GM18507 (cell line): ENCODE data around the gene COG8.
A peak's percentile ranks its signal among the peaks of the same experiment; 100 is the strongest.

Experiments
- DNase-seq: peaks from one replicate; pipeline ENCODE4 v3.0.0; 2011; ENCODE audit warnings: low read depth; ENCODE audit not compliant: insufficient read length; ENCODE audit errors: extremely low spot score
- FAIRE-seq: peaks from 2 replicates; lab custom pipeline; 2011; peaks lifted over from hg19 to GRCh38; lab: Jason Lieb, UNC

Gene COG8

DNA sequence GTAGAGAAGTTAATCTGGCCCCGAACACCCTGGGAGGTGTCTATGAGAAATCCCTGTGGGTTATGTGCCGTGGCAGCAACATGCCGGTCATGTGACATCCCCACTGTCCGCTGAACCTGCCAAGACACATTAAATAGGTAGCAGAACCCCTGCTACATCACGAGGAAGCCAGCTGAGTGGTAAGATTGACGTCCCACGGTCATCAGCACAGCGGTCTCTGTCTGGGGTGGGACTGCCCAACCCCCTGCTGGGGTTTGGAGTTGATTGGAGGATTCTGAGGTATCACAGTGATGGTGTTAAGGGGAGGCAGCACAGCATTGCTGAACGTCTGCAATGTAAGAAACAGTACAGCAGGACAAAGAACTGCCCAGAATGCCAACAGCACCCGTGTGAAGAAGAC is 10.2 kb upstream of the COG8 start:
- FAIRE-seq (no peak), DNase-seq (no peak)

DNA sequence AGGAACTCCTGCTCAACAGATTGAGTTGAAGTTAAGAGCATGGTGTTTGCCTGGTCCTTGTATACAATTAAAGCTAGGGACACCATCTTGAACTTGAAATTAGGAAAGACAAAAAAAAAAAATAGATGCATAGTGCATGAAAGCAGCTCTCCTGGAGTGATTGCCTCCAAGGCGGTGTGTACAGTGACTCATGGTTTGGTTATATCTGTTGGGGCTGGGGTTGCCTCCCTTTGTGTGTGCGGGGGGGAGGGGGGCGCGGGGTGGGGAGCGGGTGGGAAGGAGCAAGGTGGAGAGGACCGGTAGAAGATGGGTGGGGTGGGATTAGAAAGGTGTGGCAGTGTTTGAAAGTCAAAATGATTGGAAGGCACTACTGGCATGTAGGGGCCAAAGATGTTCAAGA is 8.9 kb upstream of the COG8 start:
- FAIRE-seq (no peak), DNase-seq (no peak)

DNA sequence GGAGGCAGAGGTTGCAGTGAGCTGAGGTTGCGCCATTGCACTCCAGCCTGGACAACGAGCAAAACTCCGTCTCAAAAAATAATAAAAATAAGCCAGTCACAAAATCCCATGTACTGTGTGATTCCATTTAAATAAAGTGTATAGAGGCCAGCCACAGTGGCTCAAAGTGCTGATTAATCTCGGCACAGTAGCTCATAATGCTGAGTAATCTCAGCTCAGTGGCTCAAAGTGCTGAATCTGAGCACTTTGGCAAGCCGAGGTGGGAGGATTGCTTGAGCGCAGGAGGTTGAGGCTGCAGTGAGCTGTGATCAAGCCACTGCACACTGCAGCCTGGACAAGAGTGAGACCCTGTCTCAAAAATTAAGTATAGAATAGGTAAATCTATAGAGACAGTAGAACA is 7.3 kb upstream of the COG8 start:
- DNase-seq = no peak
- no peak for FAIRE-seq

DNA sequence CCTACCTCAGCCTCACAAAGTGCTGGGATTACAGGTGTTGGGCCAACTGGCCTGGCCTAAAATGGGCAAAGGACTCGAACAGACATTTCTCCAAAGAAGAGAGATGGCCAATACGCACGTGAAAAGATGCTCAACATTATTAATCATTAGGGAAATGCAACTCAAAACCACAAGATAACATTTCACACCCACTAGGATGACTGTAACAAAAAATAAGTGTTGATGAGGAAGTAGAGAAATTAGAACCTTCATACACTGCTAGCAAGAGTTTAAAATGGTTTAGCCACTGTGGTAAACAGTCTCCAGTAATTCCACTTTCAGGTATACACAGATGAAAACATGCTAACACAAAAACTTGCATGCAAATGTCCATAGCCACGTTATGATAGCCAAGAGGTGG is 6.6 kb upstream of the COG8 start:
- DNase-seq (no peak), FAIRE-seq (peak; percentile 53)

DNA sequence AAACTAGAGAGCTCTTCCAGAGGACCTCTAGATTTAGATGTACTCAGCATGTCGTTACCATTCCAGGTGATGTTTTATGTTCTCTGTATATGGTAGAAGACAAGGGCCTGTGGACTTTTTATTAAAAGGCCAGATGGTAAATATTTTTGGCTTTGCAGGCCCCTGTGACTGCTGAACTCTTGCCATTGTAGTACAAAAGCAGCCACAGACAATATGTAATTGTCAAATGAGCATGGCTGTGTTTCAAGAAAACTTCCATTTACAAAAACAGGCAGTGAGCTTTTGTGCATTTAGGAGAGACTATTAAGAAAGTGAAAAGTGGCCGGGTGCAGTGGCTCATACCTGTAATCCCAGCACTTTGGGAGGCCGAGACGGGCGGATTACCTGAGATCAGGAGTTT is 4.8 kb upstream of the COG8 start:
- DNase-seq (no peak), FAIRE-seq (no peak)

DNA sequence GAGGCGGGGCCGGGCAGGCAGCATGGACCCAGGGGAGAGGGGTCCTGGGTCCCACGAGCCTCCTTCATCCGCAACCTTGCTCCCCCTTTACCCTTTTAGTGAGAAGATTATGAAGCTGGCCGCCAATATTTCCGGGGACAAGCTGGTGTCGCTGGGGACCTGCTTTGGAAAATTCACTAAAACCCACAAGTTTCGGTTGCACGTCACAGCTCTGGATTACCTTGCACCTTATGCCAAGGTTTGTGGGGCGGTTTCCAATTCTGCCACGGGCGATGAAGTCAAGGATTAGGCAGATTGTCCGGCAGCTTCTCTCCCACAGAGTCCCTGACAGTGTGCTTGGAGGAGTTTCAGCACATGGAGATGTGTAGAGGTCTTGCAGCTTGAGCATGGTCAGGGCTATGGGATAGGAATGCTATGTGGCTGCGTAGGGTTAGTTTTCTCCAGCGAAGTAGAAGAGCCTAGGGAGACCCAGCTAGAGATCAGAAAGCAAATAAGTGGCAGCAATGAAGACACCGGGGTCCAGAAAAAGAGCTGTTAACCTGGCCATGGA is 806 bp upstream of the COG8 start:
- FAIRE-seq (no peak), DNase-seq (no peak)

DNA sequence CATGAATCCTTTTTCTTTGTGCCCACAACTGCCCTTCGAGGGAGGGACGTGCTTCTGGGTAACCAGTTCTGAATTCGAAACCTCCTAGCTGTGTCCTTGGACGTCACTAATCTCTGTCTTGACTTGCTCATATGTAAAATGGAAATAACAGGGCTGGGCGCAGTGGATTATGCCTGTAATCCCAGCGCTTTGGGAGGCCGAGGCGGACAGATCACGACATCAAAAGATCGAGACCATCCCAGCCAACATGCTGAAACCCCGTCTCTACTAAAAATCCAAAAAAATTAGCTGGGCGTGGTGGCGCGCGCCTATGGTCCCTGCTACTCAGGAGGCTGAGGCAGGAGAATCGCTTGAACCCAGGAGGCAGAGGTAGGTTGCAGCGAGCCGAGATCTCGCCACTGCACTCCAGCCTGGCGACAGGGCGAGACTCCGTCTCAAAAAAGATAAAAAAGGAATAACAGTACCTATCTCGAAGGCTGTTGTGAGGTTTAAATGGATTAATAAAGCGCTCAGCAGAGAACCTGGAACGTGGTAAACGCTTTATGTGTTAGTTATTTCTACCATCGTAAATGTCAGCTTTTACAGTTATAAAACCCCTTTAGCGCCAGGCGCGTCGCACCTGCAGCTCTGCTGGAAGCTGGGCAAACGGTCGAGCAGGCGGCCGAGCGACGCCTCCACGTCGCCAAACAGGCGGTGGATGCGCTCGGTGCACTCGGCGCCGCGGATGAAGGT is 641 bp downstream of the COG8 start:
- no peak for FAIRE-seq
- no peak for DNase-seq

DNA sequence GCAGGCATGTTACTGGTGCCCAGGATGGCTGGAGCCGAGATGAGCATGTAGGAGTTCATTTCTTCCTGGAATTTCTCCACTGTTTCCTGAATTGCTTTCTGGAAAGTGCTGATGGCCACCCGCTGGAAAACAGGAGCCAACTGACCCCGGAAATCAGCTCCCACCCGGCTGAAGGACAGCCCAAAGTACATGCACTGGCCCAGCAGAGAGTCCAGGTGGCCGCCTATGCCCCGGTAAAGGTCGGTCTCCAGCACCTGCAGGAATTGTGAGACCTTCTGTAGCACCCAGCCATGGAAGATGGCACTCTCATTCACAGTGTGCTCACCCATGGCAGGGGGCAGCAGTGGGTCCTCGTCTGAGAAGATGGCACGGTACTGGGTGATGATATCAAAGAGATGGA is 4.7 kb downstream of the COG8 start:
- no peak for FAIRE-seq
- no peak for DNase-seq

DNA sequence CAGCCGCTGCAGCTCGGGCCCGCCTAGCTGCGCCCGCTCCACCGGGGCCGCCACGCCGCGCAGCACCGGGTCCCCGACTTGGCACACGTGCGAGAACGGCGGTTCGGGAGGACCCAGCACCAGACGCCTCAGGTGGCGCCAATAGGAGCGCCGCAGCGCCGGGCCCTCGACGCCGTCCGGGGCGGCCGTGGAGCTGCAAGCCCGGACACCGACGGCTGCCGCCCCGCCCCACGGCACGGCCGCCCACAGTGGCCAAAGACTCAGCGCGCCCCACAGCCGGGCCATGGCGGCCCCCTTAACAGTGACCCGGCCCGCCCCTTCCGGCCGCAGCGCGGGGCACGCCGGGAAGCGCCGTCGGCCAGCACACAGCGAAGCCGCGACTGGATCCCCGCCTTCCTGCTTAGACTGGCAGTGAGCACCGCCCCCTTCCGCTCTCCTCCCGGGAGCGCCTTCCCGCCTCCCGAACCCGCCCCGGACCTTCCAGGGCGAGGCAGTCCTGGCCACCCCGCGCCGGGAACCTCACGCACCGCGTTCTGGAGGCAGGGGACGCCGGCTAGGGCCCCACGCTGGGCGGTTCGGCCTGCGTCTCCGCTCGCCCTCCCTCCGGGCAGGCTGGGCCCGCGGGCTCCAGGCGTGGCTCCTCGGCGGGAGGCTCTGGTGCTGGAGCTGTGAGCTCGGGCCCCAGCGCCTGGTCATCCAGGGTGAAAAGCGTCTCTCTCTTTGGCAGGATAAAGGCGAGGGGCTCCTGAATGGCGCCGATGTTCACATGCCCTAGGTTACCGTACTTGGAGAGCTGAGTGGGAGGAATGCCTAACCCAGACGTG is 8.9 kb downstream of the COG8 start, which contains the start of gene PDF:
PDF (minus strand) TSS at position 303 of the 824 bp plus-strand sequence; CDS start at position 285, 18 bp downstream.
- peak; percentile 87 for FAIRE-seq

DNA sequence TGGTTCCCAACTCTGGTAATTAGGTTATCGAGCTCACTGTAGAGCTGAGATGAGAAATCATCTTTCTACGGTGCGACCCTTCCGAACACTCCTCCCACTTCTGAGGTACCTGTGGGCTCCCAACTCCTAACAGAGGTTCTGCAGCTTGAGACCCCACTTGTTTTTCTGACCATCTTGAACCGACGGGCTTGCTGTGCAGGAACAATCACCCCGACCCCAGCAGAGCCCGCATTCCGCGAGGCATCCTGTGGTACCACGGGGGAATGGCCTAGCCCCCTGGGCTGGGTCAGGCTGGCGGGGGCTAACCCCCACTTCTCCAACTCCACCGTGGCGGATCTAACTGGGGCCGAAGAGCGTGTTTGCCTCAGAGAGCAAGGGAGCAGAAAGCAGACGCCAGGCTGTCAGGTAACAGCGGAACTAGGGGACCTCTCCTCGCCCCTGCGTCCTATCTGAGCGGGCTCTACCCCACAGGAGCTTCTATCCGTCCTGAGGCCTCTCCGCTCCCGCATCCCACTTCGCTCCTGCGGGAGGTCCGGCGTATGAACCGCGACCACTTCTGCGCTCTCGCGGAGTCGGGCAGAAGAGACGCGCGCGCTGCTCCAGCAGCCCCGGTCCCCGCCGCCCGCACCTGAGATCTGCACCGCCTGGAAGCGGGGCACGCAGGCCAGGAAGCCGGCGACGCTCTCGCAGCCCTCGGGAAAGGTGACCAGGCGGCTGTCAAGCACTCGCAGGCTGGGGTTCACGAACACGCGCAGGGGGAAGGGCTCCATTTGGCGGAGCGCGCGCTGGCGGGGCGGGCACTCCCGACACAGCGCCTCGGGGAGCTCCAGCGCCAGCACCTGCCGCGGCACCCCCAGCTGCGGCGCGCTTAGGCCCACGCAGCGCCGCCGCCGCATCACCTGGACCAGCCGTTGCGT is 9.7 kb downstream of the COG8 start:
- DNase-seq (peak; percentile 30), FAIRE-seq (no peak)

More for the DNA sequence above, 8.9 kb downstream of the COG8 start, which contains the start of gene PDF:
- peak; percentile 87 for DNase-seq

DNA sequence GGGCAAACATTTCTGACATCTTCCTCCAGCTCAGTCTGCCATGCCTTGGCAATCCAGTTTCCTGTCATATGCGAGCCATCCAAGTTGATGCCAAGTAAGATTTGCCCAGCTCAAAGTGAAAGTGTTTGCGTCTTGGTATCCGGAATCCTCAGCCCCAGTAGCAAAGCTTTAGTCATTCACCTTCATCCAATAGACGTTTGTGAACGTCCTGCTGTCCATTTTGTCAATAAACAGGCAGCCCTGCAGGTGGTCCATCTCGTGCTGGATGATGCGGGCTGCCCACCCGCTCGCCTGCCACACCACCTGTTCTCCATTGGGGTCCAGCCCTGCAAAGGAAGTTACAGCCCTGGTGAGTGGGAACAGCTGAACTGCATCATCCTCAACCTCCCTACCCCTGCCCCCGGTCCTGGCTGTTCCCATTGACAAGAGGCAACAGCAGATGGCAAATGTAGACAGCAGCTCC is 10.5 kb downstream of the COG8 start:
- DNase-seq = no peak
- no peak for FAIRE-seq

DNA sequence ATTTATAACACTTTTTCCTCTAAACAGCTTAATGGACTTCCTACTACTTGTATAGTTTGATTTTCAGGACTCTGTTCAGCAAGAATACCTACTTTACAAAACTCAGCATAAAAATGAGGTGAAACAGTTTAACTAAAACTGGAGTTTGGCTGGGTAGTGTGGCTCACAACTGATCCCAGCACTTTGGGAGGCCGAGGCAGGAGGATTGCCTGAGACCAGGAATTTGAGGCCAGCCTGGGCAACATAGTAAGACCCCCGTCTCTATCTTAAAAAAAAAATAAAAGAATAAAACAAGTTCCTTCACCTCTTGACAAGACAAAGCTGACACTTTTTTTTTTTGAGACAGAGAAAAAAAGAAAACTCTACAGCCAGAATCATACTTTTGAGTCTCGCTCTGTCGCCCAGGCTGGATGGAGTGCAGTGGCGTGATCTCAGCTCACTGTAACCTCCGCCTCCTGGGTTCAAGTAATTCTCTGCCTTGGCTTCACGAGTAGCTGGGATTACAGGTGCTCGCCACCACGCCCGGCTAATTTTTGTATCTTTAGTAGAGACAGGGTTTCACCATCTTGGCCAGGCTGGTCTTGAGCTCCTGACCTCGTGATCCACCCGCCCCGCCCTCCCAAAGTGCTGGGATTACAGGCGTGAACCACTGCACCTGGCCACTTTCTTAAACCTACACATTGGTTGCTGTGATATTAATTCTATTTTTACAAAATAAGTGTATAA is 11.6 kb downstream of the COG8 start:
- DNase-seq (no peak), FAIRE-seq (no peak)

DNA sequence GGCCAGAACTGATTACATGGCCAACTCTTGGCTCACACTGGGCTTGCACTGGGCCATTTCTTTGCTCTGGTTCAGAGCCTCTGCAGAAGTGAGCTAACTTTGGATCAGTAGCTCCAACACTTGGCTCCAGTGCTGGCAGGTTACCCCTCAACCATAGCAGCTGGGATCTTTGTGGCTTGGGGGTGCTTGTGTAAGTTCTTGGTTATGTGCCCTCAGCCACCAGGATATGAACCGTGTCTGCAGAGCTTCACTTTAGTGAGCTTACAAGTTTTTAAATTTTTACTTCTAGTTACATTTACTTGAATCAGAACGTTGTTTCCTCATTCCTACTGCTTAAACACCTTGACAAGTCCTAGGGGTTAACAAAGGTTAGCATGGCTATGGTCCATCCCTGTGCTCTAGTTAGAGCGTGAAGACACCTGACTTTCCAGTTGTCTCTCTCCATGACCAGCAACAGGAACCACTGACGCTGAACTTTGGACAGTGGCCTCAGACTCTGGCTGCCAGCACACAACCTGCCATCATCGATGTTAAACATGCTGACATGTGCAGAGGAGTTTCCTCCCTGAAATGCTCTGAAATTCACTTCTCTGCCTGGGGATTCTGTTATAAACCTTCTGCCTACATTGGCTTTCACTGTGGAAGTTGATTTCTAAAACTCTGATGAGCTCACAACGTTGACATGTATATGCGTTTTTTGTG is 13.0 kb downstream of the COG8 start:
- FAIRE-seq = no peak
- DNase-seq = no peak

DNA sequence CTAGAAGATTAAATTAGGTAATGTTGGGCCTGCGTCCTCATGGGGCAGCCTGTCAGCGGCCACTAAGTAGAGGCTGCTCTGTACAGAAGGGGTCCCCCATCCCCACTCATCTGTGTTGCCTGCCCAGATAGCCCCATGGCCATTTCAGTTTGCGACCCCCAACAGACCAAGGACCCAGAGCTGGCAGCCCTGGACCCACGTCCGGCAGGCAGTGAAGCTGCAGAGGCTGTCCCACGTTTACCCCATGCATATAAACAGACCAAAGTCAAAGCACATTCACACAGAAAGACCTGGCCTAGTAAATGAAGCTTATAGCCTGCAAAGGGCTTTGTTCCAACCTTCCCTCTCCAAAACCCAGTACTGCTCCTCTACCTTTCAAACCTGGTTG is 13.6 kb downstream of the COG8 start:
- DNase-seq = no peak
- FAIRE-seq = no peak

DNA sequence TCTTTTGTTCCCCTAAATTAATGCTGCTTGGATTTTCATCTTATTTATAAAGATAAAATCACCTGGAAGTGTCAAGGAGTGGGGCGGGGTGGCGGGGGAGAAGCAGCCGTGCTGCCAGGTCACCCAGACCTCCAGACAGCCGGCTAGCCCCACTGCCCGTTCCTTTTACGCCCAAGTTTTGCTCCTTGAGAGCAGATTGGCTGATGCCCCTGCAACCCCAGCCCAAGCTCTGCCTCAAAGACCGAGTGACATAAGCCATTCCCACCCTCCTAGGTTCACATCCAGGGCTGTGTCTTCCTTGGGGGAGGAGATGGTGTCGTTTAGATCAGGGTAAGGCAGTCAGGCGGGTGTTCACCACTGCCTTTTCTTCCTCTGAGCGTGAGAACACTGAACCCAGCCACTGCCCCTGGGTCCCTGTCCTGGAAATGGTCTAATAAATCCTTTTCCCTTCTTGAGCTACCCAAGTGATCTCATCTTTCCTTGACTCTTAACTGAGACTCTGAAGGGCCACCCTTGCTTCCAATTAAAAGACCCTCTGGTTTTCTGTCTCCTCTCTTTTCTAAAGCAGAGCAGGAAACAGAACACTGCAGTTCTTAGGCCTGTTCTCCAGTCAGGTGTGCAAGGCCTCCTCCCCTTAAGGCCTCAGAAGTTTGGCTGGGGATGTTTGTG is 14.6 kb downstream of the COG8 start:
- DNase-seq (no peak), FAIRE-seq (no peak)

DNA sequence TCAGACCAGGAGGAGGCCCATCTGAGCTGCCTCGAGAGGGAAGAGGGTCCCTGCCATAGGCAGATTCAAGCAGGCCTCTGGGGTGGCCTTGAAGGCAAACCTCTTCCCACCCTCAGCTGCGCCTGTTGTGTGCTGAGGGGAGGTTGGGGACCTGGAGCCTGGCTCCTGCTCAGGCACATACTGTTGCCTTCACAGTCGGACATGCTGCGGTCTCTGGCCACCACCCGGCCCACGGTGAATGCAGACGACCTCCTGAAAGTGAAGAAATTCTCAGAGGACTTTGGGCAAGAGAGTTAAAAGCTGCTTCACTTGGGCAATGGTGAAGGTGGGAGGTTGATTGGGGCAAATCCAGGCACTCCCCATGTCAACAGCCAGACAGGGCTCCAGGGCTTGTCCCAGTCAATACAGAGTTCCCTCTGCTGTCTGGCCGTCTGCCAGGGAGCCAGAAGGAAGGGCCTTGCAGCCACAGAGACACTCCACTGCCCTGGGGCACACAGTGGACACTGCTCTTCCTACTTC is 15.3 kb downstream of the COG8 start:
- DNase-seq = no peak
- FAIRE-seq = no peak

DNA sequence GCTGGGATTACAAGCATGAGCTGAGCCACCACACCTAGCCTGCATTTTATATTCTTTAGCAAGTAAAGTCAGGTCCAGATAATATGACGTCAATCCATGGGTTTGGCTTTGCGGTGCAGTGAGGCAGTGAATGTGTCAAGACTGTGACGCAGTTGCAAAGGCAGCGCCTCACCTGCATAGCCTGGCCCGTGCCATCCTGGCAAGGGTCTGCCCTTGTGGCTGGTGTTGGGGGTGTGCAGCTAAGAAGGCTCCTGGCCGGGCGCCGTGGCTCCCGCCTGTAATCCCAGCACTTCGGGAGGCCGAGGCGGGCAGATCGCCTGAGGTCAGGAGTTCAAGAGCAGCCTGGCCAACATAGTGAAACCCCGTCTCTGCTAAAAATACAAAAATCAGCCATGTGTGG is 15.9 kb downstream of the COG8 start:
- FAIRE-seq (no peak), DNase-seq (no peak)

DNA sequence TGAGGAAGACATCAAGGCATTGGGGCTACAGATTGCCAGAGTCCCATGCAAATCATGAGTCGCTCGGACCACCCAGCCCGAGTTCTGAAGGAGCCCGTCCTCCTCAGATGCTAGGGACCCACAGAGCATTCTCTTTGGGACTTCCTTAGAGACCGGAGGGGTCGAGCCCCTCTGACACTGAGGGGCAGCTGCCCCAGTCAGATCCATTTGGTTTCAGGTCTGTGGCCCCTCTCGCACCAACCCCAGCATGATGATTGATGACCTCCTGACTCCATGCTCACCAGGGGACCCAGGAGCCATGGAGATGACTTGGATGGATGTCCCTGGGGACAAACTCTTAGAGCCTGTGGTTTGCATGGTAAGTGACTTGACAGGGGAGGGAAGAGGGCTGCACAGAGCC is 17.0 kb downstream of the COG8 start:
- DNase-seq = no peak
- FAIRE-seq = no peak
